ENCODE measurements around the gene SPAG9. TPM values are rescaled to one million over a fixed set of nuclear protein-coding genes. Genes with fewer than 3 reads are reported as not detected.

Gene SPAG9
- polyA plus RNA-seq, 1 donor from 2014 or later, result 6.1 TPM

- no peaks in the 10 kb centered on the region for H3K9me3 Mint-ChIP-seq
- H3K27me3 Mint-ChIP-seq, result peaks cover 4% of the 10 kb centered on the region
- H3K36me3 Mint-ChIP-seq, result peaks cover 2% of the 10 kb centered on the region
- H3K27ac Mint-ChIP-seq, result peak overlapping the region in 2 of 3 donors; percentile 3 to 85
- peaks cover 12 to 26% (median 19%) of the 10 kb centered on the region in 3 donors for H3K4me1 Mint-ChIP-seq
- H3K4me3 Mint-ChIP-seq, result peak overlapping the region in 3 of 4 donors; percentile 57 to 93 (median 82)
Measured at GRCh38 chr17:51050291-51051033, 70.2 kb downstream of the SPAG9 start.

GRCh38 chr17:51046514-51047384, 73.9 kb downstream of the SPAG9 start:
- Mint-ChIP-seq H3K9me3 (no peaks in the 10 kb centered on the region), H3K36me3 (no peaks in the 10 kb centered on the region), H3K4me1 (peaks cover 6 to 13% (median 12%) of the 10 kb centered on the region in 3 donors), H3K27me3 (peaks cover 2% of the 10 kb centered on the region), H3K27ac (no peak overlapping the region), H3K4me3 (no peak overlapping the region)

DNA sequence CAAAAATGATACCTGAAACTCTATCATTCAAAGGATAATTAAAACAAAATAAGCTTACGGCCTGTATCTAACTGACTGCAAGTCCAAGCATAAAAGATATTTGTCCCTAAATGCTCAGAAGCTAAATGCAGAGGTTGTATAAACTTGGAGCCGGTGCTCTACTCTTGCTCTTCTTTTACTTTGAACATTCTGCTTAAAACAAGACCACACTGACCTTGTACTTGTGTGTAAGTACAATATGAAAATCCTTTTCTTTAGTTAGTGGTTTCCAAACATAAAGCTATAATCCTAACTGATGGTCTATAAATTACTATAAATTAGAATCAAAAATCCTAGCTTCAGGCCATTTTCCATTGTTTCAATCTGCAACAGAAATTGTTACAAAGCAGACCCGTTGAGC, 74.6 kb downstream of the SPAG9 start:
- no peaks in the 10 kb centered on the region for H3K9me3 Mint-ChIP-seq
- H3K4me1 Mint-ChIP-seq, result peaks cover 6 to 13% (median 12%) of the 10 kb centered on the region in 3 donors
- no peak overlapping the region for H3K27ac Mint-ChIP-seq
- no peak overlapping the region for H3K4me3 Mint-ChIP-seq
- H3K36me3 Mint-ChIP-seq, result no peaks in the 10 kb centered on the region
- H3K27me3 Mint-ChIP-seq, result peaks cover 2% of the 10 kb centered on the region

GRCh38 chr17:51045621-51046020, 75.0 kb downstream of the SPAG9 start:
- no peak overlapping the region for H3K4me3 Mint-ChIP-seq
- H3K27ac Mint-ChIP-seq, result no peak overlapping the region
- peaks cover 4 to 10% (median 10%) of the 10 kb centered on the region in 3 donors for H3K4me1 Mint-ChIP-seq
- no peaks in the 10 kb centered on the region for H3K36me3 Mint-ChIP-seq
- H3K27me3 Mint-ChIP-seq, result peaks cover under 1% of the 10 kb centered on the region
- no peaks in the 10 kb centered on the region for H3K9me3 Mint-ChIP-seq

DNA sequence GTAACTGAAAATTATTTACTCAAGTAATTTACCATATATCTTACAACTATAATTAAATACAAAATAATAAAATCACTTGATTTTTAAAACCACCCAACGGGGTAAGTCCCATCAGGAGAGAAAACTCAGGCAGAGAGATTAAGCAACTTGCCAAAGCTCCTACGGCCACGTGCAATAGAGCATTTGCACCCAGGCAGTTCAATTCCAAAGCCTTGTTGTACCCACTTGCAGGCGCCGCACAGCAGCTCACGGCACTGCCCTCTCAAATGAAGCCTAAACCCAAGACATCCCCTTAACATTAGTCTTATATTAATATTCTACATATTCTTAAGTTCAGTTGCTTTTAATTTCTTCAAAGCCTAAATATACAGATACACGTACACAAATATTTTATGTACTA, 75.7 kb downstream of the SPAG9 start:
- H3K4me3 Mint-ChIP-seq, result no peak overlapping the region
- no peaks in the 10 kb centered on the region for H3K9me3 Mint-ChIP-seq
- peaks cover 2% of the 10 kb centered on the region for H3K36me3 Mint-ChIP-seq
- no peaks in the 10 kb centered on the region for H3K27me3 Mint-ChIP-seq
- H3K4me1 Mint-ChIP-seq, result peaks cover 0 to 3% (median 3%) of the 10 kb centered on the region in 3 donors
- no peak overlapping the region for H3K27ac Mint-ChIP-seq

GRCh38 chr17:51036084-51036483, 84.6 kb downstream of the SPAG9 start:
- peaks cover 8 to 20% (median 15%) of the 10 kb centered on the region in 3 donors for H3K4me1 Mint-ChIP-seq
- peaks cover 7% of the 10 kb centered on the region for H3K36me3 Mint-ChIP-seq
- no peak overlapping the region for H3K4me3 Mint-ChIP-seq
- no peak overlapping the region for H3K27ac Mint-ChIP-seq
- no peaks in the 10 kb centered on the region for H3K27me3 Mint-ChIP-seq
- no peaks in the 10 kb centered on the region for H3K9me3 Mint-ChIP-seq

GRCh38 chr17:51035431-51035830, 85.2 kb downstream of the SPAG9 start:
- H3K4me3 Mint-ChIP-seq, result no peak overlapping the region

DNA sequence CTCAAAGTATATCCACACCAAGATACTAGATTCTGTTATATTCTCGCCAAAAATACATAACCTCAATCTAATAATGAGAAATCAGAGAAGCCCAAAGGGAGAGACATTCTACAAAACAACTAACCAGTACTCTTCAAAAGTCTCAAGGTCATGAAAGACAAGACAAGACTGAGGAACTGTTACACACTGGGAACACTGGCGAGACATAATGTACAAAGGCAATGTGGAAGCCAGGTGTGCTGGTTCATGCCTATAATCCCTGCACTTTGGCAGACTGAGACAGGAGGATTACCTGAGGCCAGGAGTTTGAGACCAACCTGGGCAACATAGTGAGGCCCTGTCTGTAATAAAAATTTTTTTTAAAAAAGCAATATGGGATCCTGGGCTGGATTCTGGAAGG, 85.9 kb downstream of the SPAG9 start:
- Mint-ChIP-seq H3K4me3 (no peak overlapping the region), H3K4me1 (peaks cover 14 to 31% (median 23%) of the 10 kb centered on the region in 3 donors), H3K9me3 (no peaks in the 10 kb centered on the region), H3K36me3 (peaks cover 6% of the 10 kb centered on the region), H3K27ac (peak overlapping the region in 1 of 3 donors; percentile 26), H3K27me3 (no peaks in the 10 kb centered on the region)

More at GRCh38 chr17:51035431-51035830, 85.2 kb downstream of the SPAG9 start:
- peaks cover 9 to 24% (median 17%) of the 10 kb centered on the region in 3 donors for H3K4me1 Mint-ChIP-seq
- no peak overlapping the region for H3K27ac Mint-ChIP-seq
- H3K27me3 Mint-ChIP-seq, result no peaks in the 10 kb centered on the region
- H3K9me3 Mint-ChIP-seq, result no peaks in the 10 kb centered on the region
- H3K36me3 Mint-ChIP-seq, result peaks cover 7% of the 10 kb centered on the region

DNA sequence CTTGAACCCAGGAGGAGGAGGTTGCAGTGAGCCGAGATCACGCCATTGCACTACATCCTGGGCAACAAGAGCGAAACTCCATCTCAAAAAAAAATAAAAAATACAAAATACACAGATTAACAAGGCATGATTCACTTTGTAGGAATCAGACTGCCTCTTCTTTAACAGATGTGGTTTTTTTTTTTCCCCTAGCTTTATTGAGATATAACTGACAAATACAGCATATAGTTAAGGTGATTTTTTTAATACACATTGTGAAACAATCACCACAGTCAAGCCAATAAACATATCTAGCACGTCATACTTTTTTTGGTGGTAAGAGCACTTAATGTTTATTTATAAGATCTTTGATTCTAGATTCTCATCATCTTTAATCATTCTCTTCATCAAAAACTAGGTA, 87.8 kb downstream of the SPAG9 start:
- no peaks in the 10 kb centered on the region for H3K9me3 Mint-ChIP-seq
- H3K4me1 Mint-ChIP-seq, result peaks cover 22 to 43% (median 34%) of the 10 kb centered on the region in 3 donors
- H3K4me3 Mint-ChIP-seq, result no peak overlapping the region
- no peak overlapping the region for H3K27ac Mint-ChIP-seq
- H3K36me3 Mint-ChIP-seq, result peaks cover 4% of the 10 kb centered on the region
- H3K27me3 Mint-ChIP-seq, result no peaks in the 10 kb centered on the region

- no peaks in the 10 kb centered on the region for H3K9me3 Mint-ChIP-seq
- H3K4me1 Mint-ChIP-seq, result peaks cover 16 to 27% (median 21%) of the 10 kb centered on the region in 3 donors
- H3K4me3 Mint-ChIP-seq, result peak overlapping the region; percentile 37 to 87 (median 60)
Measured at GRCh38 chr17:51029568-51030463, 90.9 kb downstream of the SPAG9 start.

DNA sequence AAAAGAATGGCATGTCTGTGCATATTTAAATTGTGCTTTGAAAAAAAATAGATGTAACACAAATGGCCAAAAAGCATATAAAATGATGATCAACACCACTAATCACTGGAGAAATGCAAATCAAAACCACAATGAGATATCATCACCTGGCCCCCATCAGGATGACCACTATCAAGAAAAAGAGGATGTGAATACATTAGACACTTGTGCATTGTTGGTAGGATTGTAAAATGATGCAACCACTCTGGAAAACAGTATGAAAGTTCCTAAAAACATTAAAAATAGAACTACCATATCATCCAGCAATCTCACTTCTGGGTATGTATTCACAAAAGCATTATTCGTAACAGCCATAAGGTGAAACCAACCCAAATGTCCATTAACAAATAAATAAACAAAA, 91.5 kb downstream of the SPAG9 start:
- H3K27me3 Mint-ChIP-seq, result no peaks in the 10 kb centered on the region
- H3K27ac Mint-ChIP-seq, result peak overlapping the region in 1 of 3 donors; percentile 42
- H3K36me3 Mint-ChIP-seq, result no peaks in the 10 kb centered on the region
- peak overlapping the region in 2 of 4 donors; percentile 37 to 87 for H3K4me3 Mint-ChIP-seq
- H3K9me3 Mint-ChIP-seq, result no peaks in the 10 kb centered on the region
- peaks cover 16 to 26% (median 18%) of the 10 kb centered on the region in 3 donors for H3K4me1 Mint-ChIP-seq

More at GRCh38 chr17:51029568-51030463, 90.9 kb downstream of the SPAG9 start:
- H3K27ac Mint-ChIP-seq, result peak overlapping the region; percentile 19 to 82 (median 42)
- H3K27me3 Mint-ChIP-seq, result no peaks in the 10 kb centered on the region
- no peaks in the 10 kb centered on the region for H3K36me3 Mint-ChIP-seq

DNA sequence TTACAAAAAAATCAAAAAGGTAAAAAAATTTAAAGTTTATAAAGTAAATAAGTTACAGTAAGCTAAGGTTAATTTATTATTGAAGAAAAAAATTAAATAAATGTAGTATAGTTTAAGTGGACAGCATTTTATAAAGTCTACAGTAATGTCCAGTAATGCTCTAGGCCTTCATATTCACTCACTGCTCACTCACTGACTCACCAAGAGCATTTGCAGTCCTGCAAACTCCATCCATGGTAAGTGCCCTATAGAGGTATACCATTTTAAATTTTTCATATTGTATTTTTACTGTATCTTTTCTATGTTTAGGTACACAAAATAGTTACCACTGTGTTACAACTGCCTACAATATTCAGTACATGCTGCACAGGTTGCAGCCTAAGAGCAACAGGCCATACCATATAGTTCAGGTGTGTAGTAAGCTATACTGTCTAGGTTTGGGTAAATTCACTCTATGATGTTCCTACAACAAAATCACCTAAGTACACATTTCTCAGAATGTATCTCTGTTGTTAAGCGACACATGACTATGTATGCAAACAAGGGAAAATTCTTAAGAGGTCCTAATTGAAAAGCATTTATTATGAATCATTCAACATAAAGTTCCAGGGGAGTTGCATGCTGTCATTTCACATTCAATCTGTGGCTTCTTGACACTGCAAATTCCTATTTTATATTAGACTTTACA, 92.3 kb downstream of the SPAG9 start:
- peaks cover 16 to 26% (median 18%) of the 10 kb centered on the region in 3 donors for H3K4me1 Mint-ChIP-seq
- H3K4me3 Mint-ChIP-seq, result no peak overlapping the region
- H3K9me3 Mint-ChIP-seq, result no peaks in the 10 kb centered on the region
- no peaks in the 10 kb centered on the region for H3K36me3 Mint-ChIP-seq
- H3K27ac Mint-ChIP-seq, result no peak overlapping the region
- H3K27me3 Mint-ChIP-seq, result no peaks in the 10 kb centered on the region

- Mint-ChIP-seq H3K27me3 (no peaks in the 10 kb centered on the region), H3K9me3 (no peaks in the 10 kb centered on the region), H3K4me1 (peaks cover 0 to 1% (median 0%) of the 10 kb centered on the region in 3 donors), H3K36me3 (peaks cover 2% of the 10 kb centered on the region), H3K4me3 (no peak overlapping the region), H3K27ac (no peak overlapping the region)
Measured at GRCh38 chr17:51018541-51018940, 102.1 kb downstream of the SPAG9 start.

GRCh38 chr17:51017270-51017669, 103.4 kb downstream of the SPAG9 start:
- no peak overlapping the region for H3K27ac Mint-ChIP-seq
- peaks cover 2% of the 10 kb centered on the region for H3K36me3 Mint-ChIP-seq
- no peaks in the 10 kb centered on the region for H3K27me3 Mint-ChIP-seq
- H3K4me3 Mint-ChIP-seq, result no peak overlapping the region
- H3K4me1 Mint-ChIP-seq, result peaks cover 0 to 1% (median 0%) of the 10 kb centered on the region in 3 donors
- no peaks in the 10 kb centered on the region for H3K9me3 Mint-ChIP-seq
